H1 (cell line): ENCODE results near the gene RBM4B. TPM values are rescaled to one million over a fixed set of nuclear protein-coding genes. Genes with fewer than 3 reads are reported as not detected.
A peak's percentile ranks its signal among the peaks of the same experiment; 100 is the strongest.

Source experiments
- ASH2L ChIP-seq: fragments of 200-600, 300-600 bp; sonication (generic); IDR thresholded peaks from one replicate; pipeline ENCODE4 v1.7.1; 2017; ENCODE audit warnings: low read length
- ATF2 ChIP-seq: IDR thresholded peaks from 2 replicates; pipeline ENCODE4 v1.6.1; 2012; ENCODE audit warnings: low read length, inconsistent platforms
- BACH1 ChIP-seq: IDR thresholded peaks from 2 replicates; pipeline ENCODE4 v1.6.1; 2012; ENCODE audit warnings: low read length, improper control_type of control experiment
- BCL11A ChIP-seq, 2 experiments: IDR thresholded peaks; one replicate each; pipeline ENCODE4 v1.6.1; 2011; ENCODE audit warnings: low read depth in 2 of 2, low read length in 2 of 2, mild to moderate bottlenecking in 2 of 2
- CBX8 ChIP-seq: fragments of 300-800, 300-1000 bp; sonication (generic); IDR thresholded peaks from 2 replicates; pipeline ENCODE4 v1.7.1; 2016; ENCODE audit warnings: low read depth, low read length, borderline replicate concordance
- CEBPB ChIP-seq: IDR thresholded peaks from 2 replicates; pipeline ENCODE4 v1.6.1; 2012; ENCODE audit warnings: low read depth, low read length
- CHD2 ChIP-seq: IDR thresholded peaks from 2 replicates; pipeline ENCODE4 v1.6.1; 2012; ENCODE audit warnings: low read length, improper control_type of control experiment
- E2F6 ChIP-seq: IDR thresholded peaks from 2 replicates; pipeline ENCODE4 v1.6.1; 2012; ENCODE audit warnings: inconsistent platforms
- GTF2F1 ChIP-seq: IDR thresholded peaks from 2 replicates; pipeline ENCODE4 v1.6.1; 2012; ENCODE audit warnings: low read depth, low read length, improper control_type of control experiment, borderline replicate concordance
- HDAC2 ChIP-seq, 2 experiments: fragments of 300-600 bp in 1 of 2; sonication (generic) in 1 of 2; IDR thresholded peaks; 2 replicates each; pipeline ENCODE4 v1.6.1; 2011 to 2012; ENCODE audit warnings: low read depth in 2 of 2, low read length in 2 of 2, mild to moderate bottlenecking in 2 of 2, moderate library complexity in 2 of 2, borderline replicate concordance in 1 of 2, inconsistent platforms in 1 of 2
- KDM4A ChIP-seq: IDR thresholded peaks from one replicate; pipeline ENCODE4 v1.7.1; 2012; ENCODE audit warnings: low read depth, mild to moderate bottlenecking, moderate library complexity, low read length, inconsistent platforms; ENCODE audit not compliant: severe bottlenecking
- KDM5A ChIP-seq: fragments of 200-600 bp; IDR thresholded peaks from 2 replicates; pipeline ENCODE4 v1.7.1; 2012; ENCODE audit warnings: mild to moderate bottlenecking, low read length, inconsistent platforms, mixed read lengths
- MAFK ChIP-seq: IDR thresholded peaks from 2 replicates; pipeline ENCODE4 v1.6.1; 2012; ENCODE audit warnings: low read depth, mild to moderate bottlenecking, improper control_type of control experiment, low read length
- MAX ChIP-seq: IDR thresholded peaks from 2 replicates; pipeline ENCODE4 v1.6.1; 2012; ENCODE audit warnings: inconsistent platforms
- NANOG ChIP-seq: IDR thresholded peaks from 2 replicates; pipeline ENCODE4 v1.6.1; 2011; ENCODE audit warnings: low read length, low read depth, mild to moderate bottlenecking, inconsistent platforms; ENCODE audit not compliant: insufficient read depth, poor library complexity, severe bottlenecking
- NRF1 ChIP-seq: IDR thresholded peaks from 2 replicates; pipeline ENCODE4 v1.6.1; 2011; ENCODE audit warnings: mild to moderate bottlenecking, low read depth, low read length, improper control_type of control experiment
- POLR2AphosphoS5 ChIP-seq: IDR thresholded peaks from 2 replicates; pipeline ENCODE4 v1.6.1; 2011; ENCODE audit warnings: low read depth, low read length
- SIN3A ChIP-seq, 2 experiments: IDR thresholded peaks in 1 of 2; conservative IDR thresholded peaks in 1 of 2; 2 replicates each; pipeline ENCODE4 v1.6.1; 2011 to 2012; ENCODE audit warnings: low read length in 2 of 2, improper control_type of control experiment in 1 of 2, low read depth in 1 of 2, mild to moderate bottlenecking in 1 of 2
- SIRT6 ChIP-seq: IDR thresholded peaks from one replicate; pipeline ENCODE4 v1.7.1; 2012; ENCODE audit warnings: low read length, inconsistent platforms
- SP4 ChIP-seq: IDR thresholded peaks from 2 replicates; pipeline ENCODE4 v1.6.1; 2012; ENCODE audit warnings: low read length, inconsistent platforms
- TAF1 ChIP-seq: IDR thresholded peaks from 2 replicates; pipeline ENCODE4 v1.6.1; 2011; ENCODE audit warnings: mild to moderate bottlenecking, low read depth, low read length
- TCF12 ChIP-seq: IDR thresholded peaks from 2 replicates; pipeline ENCODE4 v1.6.1; 2011; ENCODE audit warnings: low read depth, mild to moderate bottlenecking, low read length
- polyA plus RNA-seq, 7 experiments: library from polyadenylated mRNA; depleted of rRNA in 3 of 7; stranded (reverse) in 5 of 7; unstranded in 2 of 7; fragments of >200 nt in 5 of 7; fragments of 200-250 nt in 2 of 7; gene quantifications; 1 replicate in 5 of 7; 2 replicates in 1 of 7; 4 replicates in 1 of 7; pipeline versions ENCODE4 v1.2.1 to v1.2.3, GENCODE V29; 2011 to 2013; ENCODE audit warnings: missing spikeins in 2 of 7, mixed read lengths in 2 of 7
- total RNA-seq: library from RNA; stranded (reverse); fragmentation: NEBNext Ultra II Directional; extraction: Animal tissue kit (Norgen Biotek cat#: 25700); gene quantifications from 2 replicates; pipeline ENCODE4 v1.2.1, GENCODE V29; 2021

RBM4B gene
- total and polyA plus RNA-seq, 2 of the 8 experiments (the other 6 are each of a cell fraction or from before 2014, with no cell fraction given) = 27.5 to 30.5 TPM

GRCh38 chr11:66616379-66617154, 61.1 kb downstream of the RBM4B start, which contains the start of gene RBM14 (continued):
- peak; percentile 74 for TF ChIP-seq ATF2
- peak; percentile 90 for TF ChIP-seq POLR2AphosphoS5
- TF ChIP-seq CEBPB = no peak
- peak; percentile 81 for TF ChIP-seq CHD2
- peak; percentile 80 for TF ChIP-seq E2F6
- peak; percentile 86; the same call in 1 of the 2 replicates for TF ChIP-seq SP4
- no peak for TF ChIP-seq TCF12
- peak in 1 of 2 experiments; percentile 21; a peak in 1 of 4 replicates for TF ChIP-seq HDAC2 (IDR thresholded peaks at IDR 0.05; ENCODE audit: borderline replicate concordance in 1 of 2, low read depth in 2 of 2, low read length in 2 of 2)
- TF ChIP-seq ASH2L = peak; percentile 86
- 0 out of 2 replicates have a peak, but pooled peaks have one; percentile 11 for TF ChIP-seq MAFK
- peak; percentile 74 to 90; a peak in 3 of 4 replicates for TF ChIP-seq SIN3A (conservative IDR thresholded peaks at IDR 0.05 in 1 of 2, IDR thresholded peaks at IDR 0.05 in 1 of 2; ENCODE audit: low read depth in 1 of 2, low read length in 2 of 2)
- peak; percentile 39; the same call in 1 of the 2 replicates for TF ChIP-seq KDM5A
- no peak for TF ChIP-seq SIRT6
- TF ChIP-seq GTF2F1 = 0 out of 2 replicates have a peak, but pooled peaks have one; percentile 60
- no peak for TF ChIP-seq CBX8
- TF ChIP-seq KDM4A = peak; percentile 43
- no peak for TF ChIP-seq BCL11A (IDR thresholded peaks at IDR 0.05; ENCODE audit: low read depth in 2 of 2, low read length in 2 of 2)
- peak; percentile 16; the same call in 1 of the 2 replicates for TF ChIP-seq BACH1
- peak; percentile 98 for TF ChIP-seq TAF1
- peak; percentile 48 for TF ChIP-seq NRF1
- TF ChIP-seq NANOG = peak; percentile 44
- TF ChIP-seq MAX = peak; percentile 85
